Measurements from ENCODE around the gene SMARCAL1.

The SMARCAL1 gene

GRCh38 chr2:216469661-216470060 is 57.4 kb downstream of the SMARCAL1 start:
- DNase-seq (ENCODE audit: low read depth in 2 of 2) = no peak
- no peak for TF ChIP-seq CTCF (IDR thresholded peaks at IDR 0.05; ENCODE audit: low read depth, low read length)
- H3K4me3 ChIP-seq (replicated peaks in 1 of 2; ENCODE audit: low read depth in 2 of 2, low read length in 2 of 2) = no peak overlapping the region

GRCh38 chr2:216473187-216473586 is 60.9 kb downstream of the SMARCAL1 start:
- no peak overlapping the region for H3K4me3 ChIP-seq (replicated peaks in 1 of 2; ENCODE audit: low read depth in 2 of 2, low read length in 2 of 2)
- no peak for TF ChIP-seq CTCF (IDR thresholded peaks at IDR 0.05; ENCODE audit: low read depth, low read length)
- DNase-seq (ENCODE audit: low read depth in 2 of 2) = no peak

GRCh38 chr2:216474925-216475670 is 62.8 kb downstream of the SMARCAL1 start:
- no peak overlapping the region for H3K4me3 ChIP-seq (replicated peaks in 1 of 2; ENCODE audit: low read depth in 2 of 2, low read length in 2 of 2)
- DNase-seq (ENCODE audit: low read depth in 2 of 2) = no peak

GRCh38 chr2:216475767-216476166 is 63.5 kb downstream of the SMARCAL1 start:
- no peak for DNase-seq (ENCODE audit: low read depth in 2 of 2)
- no peak for TF ChIP-seq CTCF (IDR thresholded peaks at IDR 0.05; ENCODE audit: low read depth, low read length)
- no peak overlapping the region for H3K4me3 ChIP-seq (replicated peaks in 1 of 2; ENCODE audit: low read depth in 2 of 2, low read length in 2 of 2)

More at GRCh38 chr2:216474925-216475670, 62.8 kb downstream of the SMARCAL1 start:
- TF ChIP-seq CTCF (IDR thresholded peaks at IDR 0.05; ENCODE audit: low read depth, low read length) = no peak

- DNase-seq (ENCODE audit: low read depth in 2 of 2) = no peak
- no peak for TF ChIP-seq CTCF (IDR thresholded peaks at IDR 0.05; ENCODE audit: low read depth, low read length)
- H3K4me3 ChIP-seq (replicated peaks in 1 of 2; ENCODE audit: low read depth in 2 of 2, low read length in 2 of 2) = no peak overlapping the region
These were observed 65.2 kb downstream of the SMARCAL1 start for GRCh38 chr2:216477283-216478035.

GRCh38 chr2:216478151-216478550 is 65.9 kb downstream of the SMARCAL1 start:
- TF ChIP-seq CTCF (IDR thresholded peaks at IDR 0.05; ENCODE audit: low read depth, low read length) = no peak
- H3K4me3 ChIP-seq (replicated peaks in 1 of 2; ENCODE audit: low read depth in 2 of 2, low read length in 2 of 2) = no peak overlapping the region
- DNase-seq (ENCODE audit: low read depth in 2 of 2) = peak; percentile 84 to 91

Measured in cardiac fibroblast (primary cell).